ENCODE data around the gene LDLRAP1. TPM values are rescaled to one million over a fixed set of nuclear protein-coding genes. Genes with fewer than 3 reads are reported as not detected.

The LDLRAP1 gene
- total and polyA plus RNA-seq, 9 of the 15 experiments (the other 6 are each of a cell fraction or from before 2014, with no cell fraction given), result 0.56 to 29.6 (median 16.2) TPM

DNA sequence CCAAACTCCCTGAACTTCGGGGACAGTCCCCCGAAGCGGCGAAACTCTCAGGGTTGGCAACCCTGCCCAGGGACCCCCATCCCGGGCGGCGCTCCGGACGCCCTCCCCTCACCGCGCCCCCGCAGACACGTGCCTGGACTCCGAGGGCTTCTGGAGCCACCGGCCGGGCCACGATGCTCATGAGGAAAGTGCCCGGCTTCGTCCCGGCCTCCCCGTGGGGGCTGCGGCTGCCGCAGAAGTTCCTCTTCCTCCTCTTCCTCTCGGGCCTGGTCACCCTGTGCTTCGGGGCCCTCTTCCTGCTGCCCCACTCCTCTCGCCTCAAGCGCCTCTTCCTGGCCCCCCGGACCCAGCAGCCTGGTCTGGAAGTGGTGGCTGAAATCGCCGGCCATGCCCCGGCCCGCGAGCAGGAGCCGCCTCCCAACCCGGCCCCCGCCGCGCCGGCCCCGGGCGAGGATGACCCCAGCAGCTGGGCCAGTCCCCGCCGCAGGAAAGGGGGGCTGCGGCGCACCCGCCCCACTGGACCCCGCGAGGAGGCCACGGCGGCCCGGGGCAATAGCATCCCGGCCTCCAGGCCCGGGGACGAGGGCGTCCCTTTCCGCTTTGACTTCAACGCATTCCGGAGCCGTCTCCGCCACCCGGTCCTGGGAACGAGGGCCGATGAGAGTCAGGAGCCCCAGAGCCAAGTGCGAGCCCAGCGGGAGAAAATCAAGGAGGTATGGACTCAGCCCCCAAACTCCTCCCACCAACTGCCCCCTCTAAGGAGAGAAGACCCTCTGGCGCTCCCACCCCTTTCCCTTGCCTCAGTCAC is 74.4 kb downstream of the LDLRAP1 start:
- no peak for FAIRE-seq
- DNase-seq (ENCODE audit: extremely low read depth in 1 of 4, low spot score in 3 of 4), result no peak
- Histone ChIP-seq H3K79me2 (ENCODE audit: control insufficient read depth, insufficient read depth, low read length) (no peaks in the 10 kb centered on the region), H3K9ac (ENCODE audit: insufficient read depth in 1 of 2, low read depth in 2 of 2, low read length in 2 of 2) (peak overlapping the region in 1 of 2 experiments; percentile 53; a peak in 2 of 4 replicates), H3K4me2 (ENCODE audit: insufficient read depth, low read length) (no peak overlapping the region), H3K36me3 (ENCODE audit: control insufficient read depth, insufficient read depth, low read length) (no peaks in the 10 kb centered on the region), H3K27ac (ENCODE audit: extremely low read depth, low read depth, low read length) (no peak overlapping the region), H3K9me1 (ENCODE audit: control insufficient read depth, insufficient read depth, low read length) (peaks cover 5% of the 10 kb centered on the region), H4K20me1 (replicated peaks; ENCODE audit: control insufficient read depth, insufficient read depth, low read length) (peaks cover 16% of the 10 kb centered on the region), H2AFZ (ENCODE audit: low read depth, low read length) (no peak overlapping the region), H3K9me3 (replicated peaks; ENCODE audit: control insufficient read depth, insufficient read depth, low read depth, low read length) (no peaks in the 10 kb centered on the region), H3K27me3 (ENCODE audit: control insufficient read depth in 2 of 2, insufficient read depth in 2 of 2, low read length in 2 of 2) (peaks cover 51 to 75% of the 10 kb centered on the region in 2 experiments), H3K4me1 (replicated peaks in 1 of 2; ENCODE audit: control insufficient read depth in 2 of 2, insufficient read depth in 2 of 2, low read length in 2 of 2) (peaks cover 0 to 26% of the 10 kb centered on the region in 2 experiments; a peak in 2 of 5 replicates), H3K4me3 (no peak overlapping the region)
- WGBS (ENCODE audit: insufficient coverage, low coverage, missing lambda C conversion rate), result 23% methylated on average over 40 of the region's 66 CpGs
- in situ Hi-C loops (cut with MboI) (loop anchor here (10.0 kb wide), 1 partner anchor 387 kb away; no protein-coding TSS in a partner anchor), intact Hi-C loops (cut with micrococcal nuclease) (no loop called here)
- TF ChIP-seq KDM5B (IDR thresholded peaks at IDR 0.05; ENCODE audit: insufficient replicate concordance, low read depth, low read length) (peak; percentile 32), FUS (optimal IDR thresholded peaks at IDR 0.05; ENCODE audit: low read depth, low read length) (no peak), ZNF121 (CRISPR knock-in tag; conservative IDR thresholded peaks at IDR 0.05) (0 out of 2 replicates have a peak, but pooled peaks have one; percentile 5), SMARCA5 (IDR thresholded peaks at IDR 0.05) (no peak), EGR1 (conservative IDR thresholded peaks at IDR 0.05) (peak; percentile 34; the same call in 1 of the 2 replicates), L3MBTL2 (IDR thresholded peaks at IDR 0.05) (peak; percentile 36; the same call in 1 of the 2 replicates)
- TF ChIP-seq, protein P1, sequence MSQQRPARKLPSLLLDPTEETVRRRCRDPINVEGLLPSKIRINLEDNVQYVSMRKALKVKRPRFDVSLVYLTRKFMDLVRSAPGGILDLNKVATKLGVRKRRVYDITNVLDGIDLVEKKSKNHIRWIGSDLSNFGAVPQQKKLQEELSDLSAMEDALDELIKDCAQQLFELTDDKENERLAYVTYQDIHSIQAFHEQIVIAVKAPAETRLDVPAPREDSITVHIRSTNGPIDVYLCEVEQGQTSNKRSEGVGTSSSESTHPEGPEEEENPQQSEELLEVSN (IDR thresholded peaks at IDR 0.05; ENCODE audit: borderline replicate concordance in 1 of 2, extremely low read depth in 1 of 2, insufficient read depth in 1 of 2, insufficient read length in 1 of 2, low read depth in 1 of 2, low read length in 1 of 2, poor library complexity in 1 of 2, severe bottlenecking in 1 of 2), result peak in 1 of 2 experiments; percentile 57
- POLR2A ChIA-PET, result interaction anchor here (0.6 kb wide), 1 partner anchor 250 kb away, joined by 3 read pairs; no protein-coding TSS in a partner anchor
- BruUV-seq (replicated peaks), result no TSS peak
- CTCF ChIA-PET (ENCODE audit: low intra/inter-chr PET ratio), result no interaction called here
- ATAC-seq, result no peak

Data from K562 (cell line).